MM.1S (cell line): ENCODE measurements around the gene PES1.

Experiments
- EZH2 ChIP-seq: fragments of 300-600 bp; sonication (generic); optimal IDR thresholded peaks from 2 replicates; pipeline ENCODE3; 2017; ENCODE audit warnings: low read depth, mild to moderate bottlenecking, antibody characterized with exemption, low read length, mixed read lengths
- EZH2phosphoT487 ChIP-seq: fragments of 300-600 bp; sonication (generic); IDR thresholded peaks from 2 replicates; pipeline ENCODE4 v1.6.1; 2018; ENCODE audit warnings: antibody characterized with exemption, low read length
- TF ChIP-seq, protein P1 (sequence below): fragments of 300-600 bp; sonication (generic); IDR thresholded peaks from 2 replicates; pipeline ENCODE4 v1.5.1; 2016; ENCODE audit warnings: antibody characterized with exemption, low read length, mixed read lengths

DNA sequence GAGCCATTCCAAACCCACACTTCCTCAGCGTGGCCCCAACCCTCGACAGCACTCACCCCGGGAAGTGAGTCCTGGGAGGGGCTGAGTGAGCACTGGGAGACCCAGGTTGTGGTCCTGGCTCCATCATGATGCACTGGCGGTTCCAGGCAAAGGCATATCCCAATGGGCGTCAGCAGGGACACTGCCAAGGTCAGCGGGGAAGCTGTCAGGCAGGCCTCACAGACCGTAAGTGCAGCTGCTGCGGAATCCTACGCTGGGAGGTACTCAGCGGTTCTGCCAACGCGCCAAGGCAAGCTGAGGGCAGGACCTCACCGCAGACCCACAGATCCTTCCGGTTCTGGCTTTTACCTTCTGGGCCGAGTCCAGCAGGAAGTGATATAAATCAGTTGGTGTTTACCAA lies 15.9 kb downstream of the PES1 start:
- TF ChIP-seq, protein P1, sequence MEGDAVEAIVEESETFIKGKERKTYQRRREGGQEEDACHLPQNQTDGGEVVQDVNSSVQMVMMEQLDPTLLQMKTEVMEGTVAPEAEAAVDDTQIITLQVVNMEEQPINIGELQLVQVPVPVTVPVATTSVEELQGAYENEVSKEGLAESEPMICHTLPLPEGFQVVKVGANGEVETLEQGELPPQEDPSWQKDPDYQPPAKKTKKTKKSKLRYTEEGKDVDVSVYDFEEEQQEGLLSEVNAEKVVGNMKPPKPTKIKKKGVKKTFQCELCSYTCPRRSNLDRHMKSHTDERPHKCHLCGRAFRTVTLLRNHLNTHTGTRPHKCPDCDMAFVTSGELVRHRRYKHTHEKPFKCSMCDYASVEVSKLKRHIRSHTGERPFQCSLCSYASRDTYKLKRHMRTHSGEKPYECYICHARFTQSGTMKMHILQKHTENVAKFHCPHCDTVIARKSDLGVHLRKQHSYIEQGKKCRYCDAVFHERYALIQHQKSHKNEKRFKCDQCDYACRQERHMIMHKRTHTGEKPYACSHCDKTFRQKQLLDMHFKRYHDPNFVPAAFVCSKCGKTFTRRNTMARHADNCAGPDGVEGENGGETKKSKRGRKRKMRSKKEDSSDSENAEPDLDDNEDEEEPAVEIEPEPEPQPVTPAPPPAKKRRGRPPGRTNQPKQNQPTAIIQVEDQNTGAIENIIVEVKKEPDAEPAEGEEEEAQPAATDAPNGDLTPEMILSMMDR, result no peak
- TF ChIP-seq EZH2 (no peak), EZH2phosphoT487 (no peak)
